HG03060 (cell line): ENCODE results near the gene BRI3BP.
"Not testable (repeated sequence)": the region's sequence is repeated elsewhere in the genome, so short reads cannot be mapped to it uniquely, and the experiment has no call there.

Experiments used
- ATAC-seq: cut with Tn5 transposase; IDR thresholded peaks from one replicate; pipeline ENCODE4 v1.9.1; 2021; ENCODE audit warnings: low read depth, moderate number of reproducible peaks; ENCODE audit not compliant: unreplicated experiment

Gene BRI3BP

DNA sequence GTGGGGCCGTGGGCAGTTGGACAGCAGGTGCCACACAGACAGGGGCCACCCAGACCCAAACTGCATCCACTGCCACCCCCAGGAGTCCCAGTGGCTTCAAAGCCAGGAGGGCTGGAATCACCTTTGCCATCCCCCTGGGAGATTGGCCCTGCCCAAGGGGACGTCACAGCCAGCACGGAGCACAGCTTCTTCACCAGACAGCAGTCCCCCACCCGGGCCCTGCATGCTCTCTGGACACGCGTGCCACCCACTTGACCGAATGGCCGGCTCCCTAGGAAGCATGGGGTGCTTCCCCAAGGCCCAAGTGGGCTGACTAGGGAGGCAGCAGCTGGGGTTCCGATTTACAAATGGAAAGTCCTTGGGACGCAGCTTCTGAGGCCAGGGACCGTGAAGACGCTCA, 21.8 kb upstream of the BRI3BP start:
- no peak for ATAC-seq

DNA sequence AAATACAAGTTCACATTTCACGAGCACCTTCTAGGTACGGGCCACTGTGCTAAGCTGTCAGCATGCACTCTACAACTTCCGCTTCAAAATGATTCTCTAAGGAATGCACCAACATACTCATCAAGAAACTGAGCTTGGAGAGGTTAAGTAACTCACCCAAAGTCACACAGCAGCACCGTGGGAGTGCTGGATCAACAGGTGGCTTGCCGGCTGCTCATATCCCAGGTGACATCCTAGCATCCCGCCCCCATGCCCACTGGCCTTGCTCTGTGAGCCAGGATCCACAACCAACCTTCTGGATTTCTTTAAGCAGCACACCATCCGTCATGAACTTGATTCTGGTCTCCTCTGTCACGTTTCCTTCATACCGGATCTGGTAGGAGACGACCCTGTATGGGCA, 21.2 kb upstream of the BRI3BP start:
- no peak for ATAC-seq

GRCh38 chr12:124975276-124975675, 18.2 kb upstream of the BRI3BP start:
- ATAC-seq: no peak

DNA sequence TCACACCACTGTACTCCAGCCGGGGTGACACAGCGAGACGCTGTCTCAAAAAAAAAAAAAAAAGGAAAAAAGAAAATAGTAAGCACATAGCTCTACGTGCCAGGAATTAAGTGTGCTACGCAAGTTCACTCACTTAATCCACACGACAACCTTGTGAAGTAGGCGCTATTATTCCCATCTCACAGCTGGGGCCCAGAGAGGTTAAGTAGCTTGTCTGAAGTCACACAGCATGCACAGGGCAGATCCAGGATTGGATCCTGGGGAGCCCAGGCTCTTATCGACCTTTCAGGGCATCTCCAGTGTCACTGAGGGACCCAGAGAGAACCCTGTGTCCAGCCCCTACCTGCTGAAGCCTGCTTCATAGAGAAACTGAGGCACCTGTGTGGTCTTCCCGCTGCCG, 16.4 kb upstream of the BRI3BP start:
- ATAC-seq: no peak

GRCh38 chr12:124979568-124979967, 13.9 kb upstream of the BRI3BP start:
- ATAC-seq: no peak

DNA sequence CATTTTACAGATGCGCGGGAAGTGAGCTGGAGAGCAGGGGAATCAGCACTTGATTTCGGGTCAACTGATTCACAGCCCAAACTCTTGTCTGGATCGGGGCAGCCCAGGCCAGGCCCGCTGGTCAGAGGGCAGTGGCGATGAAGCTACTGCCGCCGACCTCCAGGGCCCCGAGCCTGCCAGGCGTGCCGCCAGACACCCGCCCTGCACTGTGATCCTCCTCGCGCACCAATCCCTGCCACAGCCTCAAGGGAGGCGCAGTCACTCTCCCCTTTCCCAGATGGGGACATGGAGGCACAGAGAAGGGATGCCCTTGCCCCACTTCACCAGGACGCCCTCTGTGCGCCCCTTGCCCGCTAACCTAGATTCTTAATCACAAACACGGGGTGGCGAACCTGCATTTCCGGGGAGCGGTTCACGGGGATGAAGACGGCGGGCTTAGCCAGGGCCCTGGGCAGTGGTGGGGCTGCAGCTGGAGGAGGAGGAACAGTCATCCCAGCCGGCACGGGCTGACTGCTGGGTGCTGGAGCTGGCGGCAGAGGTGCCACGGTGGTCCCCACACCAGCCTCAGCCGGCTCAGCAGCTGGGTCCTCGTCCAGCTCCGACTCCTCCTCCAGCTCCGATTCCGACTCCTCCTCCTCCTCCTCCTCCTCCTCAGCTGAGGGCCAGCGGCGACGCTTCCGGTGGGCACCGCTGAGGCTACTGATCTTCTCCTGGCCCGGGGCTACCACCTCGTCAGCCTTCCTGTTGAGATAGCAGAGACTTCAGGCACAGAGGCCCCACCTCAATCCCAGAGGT, 13.2 kb upstream of the BRI3BP start:
- ATAC-seq: no peak

DNA sequence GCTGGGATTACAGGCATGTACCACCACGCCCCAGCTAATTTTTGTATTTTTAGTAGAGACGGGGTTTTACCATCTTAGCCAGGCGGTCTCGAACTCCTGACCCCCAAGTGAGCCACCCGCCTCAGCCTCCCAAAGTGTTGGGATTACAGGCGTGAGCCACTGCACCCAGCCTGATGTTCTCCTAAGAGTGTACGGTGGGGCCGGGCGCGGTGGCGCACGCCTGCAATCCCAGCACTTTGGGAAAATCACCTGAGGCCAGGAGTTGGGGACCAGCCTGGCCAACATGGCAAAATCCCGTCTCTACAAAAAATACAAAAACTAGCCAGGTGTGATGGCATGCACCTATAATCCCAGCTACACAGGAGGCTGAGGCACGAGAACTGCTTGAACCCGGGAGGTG, 6.6 kb upstream of the BRI3BP start:
- ATAC-seq: not testable (repeated sequence)

DNA sequence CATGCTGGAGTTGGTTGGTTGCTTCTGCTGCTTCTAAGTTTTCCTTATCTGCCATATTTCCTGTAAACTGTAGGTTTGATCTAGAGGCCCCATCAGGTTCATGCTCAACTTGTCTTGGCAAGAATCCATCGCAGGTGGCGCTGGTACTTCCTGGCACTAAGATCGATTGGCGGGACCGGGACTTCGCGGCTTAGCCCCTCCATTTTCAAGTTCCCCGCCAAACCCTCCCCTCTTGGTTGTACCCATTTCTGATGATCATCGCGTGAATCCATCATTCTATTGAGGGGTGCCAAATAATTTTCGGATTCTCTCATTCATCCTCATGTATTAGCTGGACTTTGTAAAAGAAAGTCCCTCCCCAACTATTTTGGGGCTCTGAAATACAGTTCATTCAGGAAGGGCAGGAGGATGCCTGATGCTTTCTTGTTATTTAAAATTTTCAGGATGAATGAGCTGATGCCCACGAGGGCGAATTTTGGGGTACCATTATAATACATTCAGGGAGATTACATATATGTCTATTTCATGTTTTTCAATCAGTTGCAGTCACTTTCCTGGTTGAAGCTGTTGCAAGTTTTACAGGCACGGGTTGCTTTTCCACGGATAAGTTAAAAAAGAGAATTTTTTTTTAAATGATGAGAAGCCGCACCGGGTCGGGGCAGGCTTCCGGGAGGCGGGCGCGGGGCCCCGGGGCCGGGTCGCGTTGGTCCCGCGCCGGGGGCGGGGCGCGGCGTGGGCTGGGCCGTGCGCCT, 395 bp upstream of the BRI3BP start:
- no peak for ATAC-seq

DNA sequence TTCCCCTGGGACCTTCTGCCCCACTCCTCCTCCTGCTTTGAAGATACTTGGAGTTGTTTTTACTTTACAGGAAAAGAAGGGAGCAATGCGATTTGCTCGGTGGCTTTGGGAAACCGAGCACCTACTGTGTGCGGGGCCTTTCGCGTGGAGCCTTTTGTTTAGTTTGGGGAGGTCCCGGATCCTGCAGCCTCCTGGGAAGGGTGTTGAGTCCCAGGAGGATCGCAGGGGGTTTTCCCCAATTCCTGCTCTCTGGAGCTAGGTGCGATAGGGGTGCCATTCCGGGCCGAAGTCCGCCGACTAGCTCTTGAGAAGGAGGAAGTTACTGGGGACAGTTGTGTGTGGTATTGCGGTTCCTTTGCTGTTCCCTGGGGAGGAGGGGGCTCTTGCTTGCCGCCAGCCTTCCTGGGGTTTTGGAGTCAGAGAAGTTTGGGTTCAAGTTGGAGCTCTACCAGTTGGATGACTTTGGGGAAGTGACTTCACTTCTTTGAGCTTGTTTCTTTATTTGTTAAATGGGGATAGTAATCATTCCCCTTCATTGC, 1.1 kb downstream of the BRI3BP start:
- no peak for ATAC-seq

GRCh38 chr12:124995200-124995961, 1.9 kb downstream of the BRI3BP start:
- ATAC-seq: no peak

DNA sequence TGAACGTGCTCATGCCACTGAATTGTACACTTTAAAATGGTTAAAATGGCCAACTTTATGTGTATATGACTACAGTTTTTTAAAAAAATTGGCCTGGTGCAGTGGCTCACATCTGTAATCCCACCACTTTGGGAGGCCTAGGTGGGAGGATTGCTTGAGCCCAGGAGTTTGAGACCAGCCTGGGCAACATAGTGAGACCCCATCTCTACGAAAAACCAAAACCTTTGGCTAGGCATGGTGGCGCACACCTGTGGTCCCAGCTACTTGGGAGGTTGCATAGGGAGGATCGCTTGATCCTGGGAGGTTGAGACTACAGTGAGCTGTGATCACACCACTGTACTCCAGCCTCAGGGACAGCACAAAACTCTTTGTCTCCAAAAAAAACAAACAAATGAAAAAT, 5.3 kb downstream of the BRI3BP start:
- ATAC-seq: no peak

- no peak for ATAC-seq
These were observed 8.2 kb downstream of the BRI3BP start for GRCh38 chr12:125001636-125002035.

DNA sequence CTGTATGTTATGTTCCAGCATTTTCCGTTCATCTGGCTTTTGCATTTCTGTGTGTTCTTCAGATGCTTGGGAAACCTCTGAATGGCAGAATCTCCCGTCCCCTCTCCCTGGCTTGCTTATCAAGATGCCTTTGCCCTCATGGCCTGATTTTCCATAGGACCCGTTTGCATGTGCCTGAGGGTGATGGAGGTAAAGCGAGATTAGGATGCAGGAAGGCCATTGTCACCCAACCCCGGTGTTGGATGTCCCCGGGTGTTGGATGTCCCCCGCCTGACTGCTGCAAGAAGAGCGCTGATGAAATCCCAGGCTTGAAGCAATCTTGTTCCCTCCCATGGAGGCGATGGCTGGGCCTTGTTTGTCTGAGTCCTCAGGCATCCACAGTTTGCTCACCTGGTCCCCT, 9.6 kb downstream of the BRI3BP start:
- no peak for ATAC-seq

DNA sequence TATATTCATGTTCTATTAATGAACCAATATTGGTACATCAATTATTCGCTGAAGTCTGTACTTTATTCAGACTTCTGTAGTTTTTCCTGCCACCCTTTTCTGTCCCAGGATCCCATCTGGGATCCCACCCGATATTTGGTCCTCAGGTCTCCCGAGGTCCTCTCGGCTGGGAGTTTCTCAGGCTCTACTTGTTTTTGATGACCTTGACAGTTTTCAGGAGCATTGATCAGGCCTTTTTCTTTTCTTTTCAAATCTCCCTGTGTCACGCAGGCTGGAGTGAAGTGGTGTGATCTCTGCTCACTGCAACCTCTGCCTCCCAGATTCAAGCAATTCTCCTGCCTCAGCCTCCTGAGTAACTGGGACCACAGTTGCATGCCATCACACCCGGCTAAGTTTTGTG, 11.2 kb downstream of the BRI3BP start:
- no peak for ATAC-seq

DNA sequence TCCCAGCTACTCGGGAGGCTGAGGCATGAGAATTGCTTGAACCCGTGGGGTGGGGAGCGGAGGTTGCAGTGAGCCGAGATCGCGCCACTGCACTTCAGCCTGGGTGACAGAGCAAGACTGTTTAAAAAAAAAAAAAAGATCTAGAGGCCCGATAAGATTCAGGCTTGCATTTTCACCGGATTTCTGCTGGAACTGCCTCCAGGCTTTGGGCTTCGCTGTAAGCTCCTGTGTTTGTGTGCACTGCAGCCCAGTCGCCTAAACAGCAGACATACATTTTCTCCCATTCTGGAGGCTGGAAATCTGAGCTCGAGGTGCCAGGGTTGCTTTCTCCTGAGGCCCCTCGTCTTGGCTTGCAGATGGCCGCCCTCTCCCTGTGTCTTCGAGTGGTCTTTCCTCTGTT, 12.2 kb downstream of the BRI3BP start:
- ATAC-seq: no peak

GRCh38 chr12:125006365-125006764, 12.9 kb downstream of the BRI3BP start:
- ATAC-seq: no peak

GRCh38 chr12:125013816-125014442, 20.5 kb downstream of the BRI3BP start:
- no peak for ATAC-seq

GRCh38 chr12:125014526-125014925, 21.1 kb downstream of the BRI3BP start:
- no peak for ATAC-seq

DNA sequence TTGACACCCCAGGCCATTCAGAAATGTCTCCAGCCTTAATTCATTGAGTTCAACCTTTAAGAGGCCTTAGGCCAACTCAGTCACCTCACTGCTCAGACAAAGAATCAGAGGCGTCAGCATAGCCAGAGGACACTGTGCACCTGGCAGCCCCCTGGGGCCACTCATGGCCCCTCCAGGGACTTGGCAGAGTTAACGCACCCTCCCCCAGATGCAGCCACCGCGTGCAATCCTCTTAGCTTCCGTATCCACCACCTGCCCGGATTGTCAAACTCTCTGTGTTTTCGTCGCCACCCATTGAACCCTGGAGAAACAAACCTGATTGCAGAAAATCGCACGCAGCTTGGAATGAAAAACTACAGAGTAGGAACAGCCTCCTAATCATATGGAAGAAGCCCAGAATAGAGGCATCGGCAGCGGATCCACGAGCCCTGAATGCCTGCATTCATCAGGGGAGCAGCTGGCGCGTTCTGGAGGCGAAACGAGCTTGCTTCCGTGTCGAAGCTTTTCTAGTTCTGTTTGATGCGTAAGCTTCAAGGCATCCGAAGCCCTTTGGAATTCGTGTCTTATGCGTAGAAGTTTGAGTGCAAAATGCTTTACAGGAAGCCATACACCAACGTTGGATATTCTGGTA, 22.4 kb downstream of the BRI3BP start:
- no peak for ATAC-seq

DNA sequence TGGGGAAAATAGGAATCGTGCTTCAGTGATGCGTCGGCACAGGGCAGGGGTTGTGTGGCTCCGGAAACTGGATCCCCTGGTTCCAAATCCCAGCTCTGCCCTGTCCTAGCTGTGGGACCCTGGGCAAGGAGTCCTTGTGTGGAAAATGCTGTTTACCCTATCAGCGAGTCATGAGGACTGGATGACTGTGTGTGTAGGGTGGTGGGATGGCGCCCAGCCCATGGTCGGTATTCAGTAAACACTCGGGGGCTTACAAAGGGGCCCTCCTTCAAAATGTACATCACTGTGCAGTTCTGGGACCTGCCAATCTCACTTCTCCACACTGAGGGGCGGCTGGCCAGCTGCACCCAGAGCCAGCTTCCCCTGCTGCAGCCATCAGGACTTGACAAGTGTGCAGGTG, 24.4 kb downstream of the BRI3BP start:
- ATAC-seq: no peak
